Body of pancreas (tissue), 4 donors: ENCODE data around the gene IGF2BP3. TPM values are rescaled to one million over a fixed set of nuclear protein-coding genes. Genes with fewer than 3 reads are reported as not detected.

Experiments used
- ATAC-seq: fragments of 150-250 bp; one replicate; pipeline ENCODE4 v1.9.1; 2016
- DNase-seq, 4 donors: peaks; one replicate each; pipeline ENCODE4 v3.0.0-alpha.2; 2019
- H3K27ac ChIP-seq, 4 donors: fragments of 200-600 bp; sonication (generic); 1 replicate in 3 of 4; 2 replicates in 1 of 4; pipeline versions ENCODE4 v1.5.1 to v1.6.1; 2016 to 2019; ENCODE audit warnings: mild to moderate bottlenecking in 1 of 4, mixed read lengths in 1 of 4, moderate library complexity in 1 of 4
- H3K27me3 ChIP-seq, 2 donors: fragments of 200-600 bp; sonication (generic); one replicate each; pipeline ENCODE4 v1.6.0; 2016; ENCODE audit warnings: mild to moderate bottlenecking in 1 of 2
- H3K36me3 ChIP-seq, 2 donors: fragments of 200-600 bp; sonication (generic); replicated peaks in 1 of 2; 2 replicates each; pipeline ENCODE4 v1.5.1; 2016; ENCODE audit warnings: low read depth in 2 of 2; ENCODE audit not compliant: insufficient read depth in 1 of 2
- H3K4me1 ChIP-seq: fragments of 200-600 bp; sonication (generic); one replicate; pipeline ENCODE4 v1.6.0; 2016
- H3K4me3 ChIP-seq, 2 donors: fragments of 200-600 bp; sonication (generic); 1 replicate in 1 of 2; 2 replicates in 1 of 2; pipeline ENCODE4 v1.5.1; 2016 to 2019
- H3K9me3 ChIP-seq, 3 donors: fragments of 200-600 bp; sonication (generic); 1 replicate in 2 of 3; 2 replicates in 1 of 3; pipeline ENCODE4 v1.5.1; 2016
- CTCF ChIP-seq, 7 experiments: fragments of 450-650 bp in 4 of 7; fragments of 200-600 bp in 3 of 7; sonication (generic) in 3 of 7; IDR thresholded peaks; one replicate each; pipeline ENCODE4 v1.5.1; 2016 to 2019; ENCODE audit warnings: antibody characterized with exemption in 7 of 7
- POLR2A ChIP-seq, 3 donors: fragments of 450-650 bp; IDR thresholded peaks; one replicate each; pipeline ENCODE4 v1.6.1; 2016; ENCODE audit warnings: antibody characterized with exemption in 3 of 3, mild to moderate bottlenecking in 2 of 3
- WGBS, 2 donors: methylation state at CpG; one replicate each; pipeline ENCODE4 v1.1.5; 2017; 5-methylcytosine and 5-hydroxymethylcytosine counted together
- intact Hi-C: fragments of 100-400 bp; cut with DNase I; formaldehyde crosslinking; loops from one replicate; pipeline ENCODE4 v1.15.1; 2023
- total RNA-seq, 2 donors: library from RNA; depleted of rRNA; stranded (reverse); fragments of >200 nt; gene quantifications; one replicate each; pipeline ENCODE4 v1.1.0, GENCODE V29; 2016

IGF2BP3 gene
- total RNA-seq, 2 donors from 2014 or later: 0.33 to 1.3 TPM

- Histone ChIP-seq H3K4me1 (peaks cover 15% of the 10 kb centered on the region), H3K36me3 (no peaks in the 10 kb centered on the region), H3K27ac (no peak overlapping the region), H3K9me3 (no peaks in the 10 kb centered on the region), H3K4me3 (no peak overlapping the region), H3K27me3 (no peaks in the 10 kb centered on the region)
- WGBS, 2 donors: 67 to 68% methylated on average over 3 of the region's 3 CpGs
- no peak for DNase-seq
- TF ChIP-seq POLR2A (IDR thresholded peaks at IDR 0.05): no peak
- TF ChIP-seq CTCF (IDR thresholded peaks at IDR 0.05): no peak
- intact Hi-C loops: no loop called here
- no peak for ATAC-seq
These were observed 178.2 kb downstream of the IGF2BP3 start for GRCh38 chr7:23291957-23292560.

- 89 to 92% methylated on average over 9 of the region's 9 CpGs for WGBS, 2 donors
- H3K27ac ChIP-seq: no peak overlapping the region
- H3K4me1 ChIP-seq: peaks cover 15% of the 10 kb centered on the region
- TF ChIP-seq CTCF (IDR thresholded peaks at IDR 0.05): no peak
- no peak for TF ChIP-seq POLR2A (IDR thresholded peaks at IDR 0.05)
- no peak for ATAC-seq
- DNase-seq: no peak
- intact Hi-C loops: no loop called here
- H3K27me3 ChIP-seq: no peaks in the 10 kb centered on the region
- H3K9me3 ChIP-seq: no peaks in the 10 kb centered on the region
- no peaks in the 10 kb centered on the region for H3K36me3 ChIP-seq
- no peak overlapping the region for H3K4me3 ChIP-seq
These were observed 179.3 kb downstream of the IGF2BP3 start for GRCh38 chr7:23290993-23291392.

- no peak for TF ChIP-seq CTCF (IDR thresholded peaks at IDR 0.05)
- no peak for TF ChIP-seq POLR2A (IDR thresholded peaks at IDR 0.05)
- H3K4me1 ChIP-seq: peaks cover 10% of the 10 kb centered on the region
- DNase-seq (no peak), ATAC-seq (no peak)
- intact Hi-C loops: no loop called here
- WGBS, 2 donors: 86 to 92% methylated on average over 5 of the region's 5 CpGs
- no peak overlapping the region for H3K27ac ChIP-seq
- H3K36me3 ChIP-seq: no peaks in the 10 kb centered on the region
- H3K9me3 ChIP-seq: no peaks in the 10 kb centered on the region
- no peaks in the 10 kb centered on the region for H3K27me3 ChIP-seq
- H3K4me3 ChIP-seq: no peak overlapping the region
These were observed 182.7 kb downstream of the IGF2BP3 start for GRCh38 chr7:23287612-23288011.

GRCh38 chr7:23285657-23286646, 184.3 kb downstream of the IGF2BP3 start:
- Histone ChIP-seq H3K27me3 (no peaks in the 10 kb centered on the region), H3K4me1 (no peaks in the 10 kb centered on the region)
- no peak for ATAC-seq

More at GRCh38 chr7:23285657-23286646, 184.3 kb downstream of the IGF2BP3 start:
- Histone ChIP-seq H3K27ac (no peak overlapping the region), H3K9me3 (no peaks in the 10 kb centered on the region), H3K4me3 (no peak overlapping the region), H3K36me3 (no peaks in the 10 kb centered on the region)
- TF ChIP-seq CTCF (IDR thresholded peaks at IDR 0.05) (no peak), POLR2A (IDR thresholded peaks at IDR 0.05) (no peak)
- DNase-seq: no peak
- 77 to 80% methylated on average over 17 to 18 of the region's 18 CpGs for WGBS, 2 donors
- intact Hi-C loops: no loop called here
